ENCODE data around the gene OVCH1.

- no peak for TF ChIP-seq CTCF (IDR thresholded peaks at IDR 0.05)
- TF ChIP-seq POLR2AphosphoS5 (IDR thresholded peaks at IDR 0.05): no peak
- TF ChIP-seq POLR2A (IDR thresholded peaks at IDR 0.05; ENCODE audit: low read depth): no peak
Measured at GRCh38 chr12:29405561-29405960, 91.9 kb downstream of the OVCH1 start.
